GM23248 (cell line): ENCODE measurements around the gene AOC2.

Source experiments
- EZH2 ChIP-seq: fragments of 200-600 bp; sonication (generic); IDR thresholded peaks from 2 replicates; pipeline ENCODE4 v1.6.1; 2018; ENCODE audit warnings: antibody characterized with exemption, mild to moderate bottlenecking; ENCODE audit not compliant: insufficient read depth, poor library complexity, severe bottlenecking
- EZH2phosphoT487 ChIP-seq: fragments of 200-600 bp; sonication (generic); IDR thresholded peaks from 2 replicates; pipeline ENCODE4 v1.6.1; 2018; ENCODE audit warnings: antibody characterized with exemption, moderate library complexity, mild to moderate bottlenecking, low read depth; ENCODE audit not compliant: insufficient read depth

DNA sequence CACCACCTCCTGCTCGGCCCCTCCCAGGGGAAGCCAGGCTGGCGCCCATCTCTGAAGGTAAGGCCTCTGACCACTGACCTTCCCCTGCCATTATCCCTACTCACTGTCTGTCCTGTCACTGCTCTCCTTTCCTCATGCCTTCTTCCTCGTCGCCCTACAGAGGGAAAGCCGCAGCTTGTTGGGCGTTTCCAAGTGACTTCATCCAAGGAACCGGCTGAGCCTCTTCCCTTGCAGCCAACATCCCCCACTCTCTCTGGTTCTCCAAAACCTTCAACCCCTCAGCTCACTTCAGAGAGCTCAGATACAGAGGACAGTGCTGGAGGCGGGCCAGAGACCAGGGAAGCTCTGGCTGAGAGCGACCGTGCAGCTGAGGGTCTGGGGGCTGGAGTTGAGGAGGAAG is 48.9 kb upstream of the AOC2 start:
- TF ChIP-seq EZH2 (no peak), EZH2phosphoT487 (no peak)
